Gastroesophageal sphincter (tissue), 3 donors: ENCODE results near the gene KLHDC8A.

Source experiments
- CTCF ChIP-seq, 4 experiments: fragments of 200-600 bp in 2 of 4; fragments of 450-650 bp in 2 of 4; sonication (generic) in 1 of 4; IDR thresholded peaks; one replicate each; pipeline ENCODE4 v1.5.1; 2017 to 2019; ENCODE audit warnings: antibody characterized with exemption in 4 of 4, mild to moderate bottlenecking in 2 of 4, moderate library complexity in 2 of 4
- EP300 ChIP-seq: sonication (generic); formaldehyde crosslinking; IDR thresholded peaks from one replicate; pipeline ENCODE4 v1.6.1; 2017; ENCODE audit warnings: antibody characterized with exemption, mild to moderate bottlenecking
- POLR2A ChIP-seq, 2 donors: fragments of 450-650 bp; IDR thresholded peaks; one replicate each; pipeline ENCODE4 v1.6.1; 2017; ENCODE audit warnings: antibody characterized with exemption in 2 of 2, mild to moderate bottlenecking in 2 of 2, moderate library complexity in 1 of 2
- POLR2AphosphoS5 ChIP-seq: sonication (generic); formaldehyde crosslinking; IDR thresholded peaks from one replicate; pipeline ENCODE4 v1.6.1; 2017; ENCODE audit warnings: antibody characterized with exemption

GRCh38 chr1:205338011-205338410 is 18.7 kb downstream of the KLHDC8A start:
- TF ChIP-seq CTCF (IDR thresholded peaks at IDR 0.05), result no peak
- no peak for TF ChIP-seq POLR2A (IDR thresholded peaks at IDR 0.05)
- TF ChIP-seq POLR2AphosphoS5, result no peak
- TF ChIP-seq EP300, result no peak
